Glomerular endothelial cell (primary cell): Measurements from ENCODE around the gene ZNF516. TPM values are rescaled to one million over a fixed set of nuclear protein-coding genes. Genes with fewer than 3 reads are reported as not detected.

Experiments used
- DNase-seq: peaks from one replicate; pipeline ENCODE4 v3.0.0-alpha.2; 2011; ENCODE audit warnings: low read depth, low spot score; ENCODE audit errors: extremely low read depth
- total RNA-seq: library from RNA; depleted of rRNA; stranded (reverse); fragments of >200 nt; gene quantifications from 2 replicates; pipeline ENCODE4 v1.2.3, GENCODE V29; 2015

The ZNF516 gene
- total RNA-seq, 1 donor from 2014 or later: 26.8 TPM

GRCh38 chr18:76402026-76402990 lies 92.7 kb downstream of the ZNF516 start:
- DNase-seq: no peak

DNA sequence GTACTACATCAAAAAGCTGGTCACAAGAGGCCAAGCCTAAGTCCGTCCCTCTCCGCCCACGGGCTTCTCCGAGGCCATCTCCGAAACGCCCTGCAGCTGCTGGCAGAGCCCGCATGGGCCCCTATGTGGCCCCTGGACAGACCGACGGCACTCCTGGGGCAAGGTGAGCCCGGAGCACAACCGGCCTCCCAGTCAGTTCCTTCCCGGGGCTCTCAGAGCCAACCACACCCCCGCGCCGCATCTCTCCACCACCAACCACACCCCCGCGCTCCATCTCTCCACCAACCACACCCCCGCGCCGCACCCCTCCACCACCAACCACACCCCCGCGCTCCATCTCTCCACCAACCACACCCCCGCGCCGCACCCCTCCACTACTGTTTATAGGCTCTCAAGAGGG lies 93.5 kb downstream of the ZNF516 start:
- no peak for DNase-seq

GRCh38 chr18:76399613-76400391 lies 95.2 kb downstream of the ZNF516 start:
- DNase-seq: no peak

DNA sequence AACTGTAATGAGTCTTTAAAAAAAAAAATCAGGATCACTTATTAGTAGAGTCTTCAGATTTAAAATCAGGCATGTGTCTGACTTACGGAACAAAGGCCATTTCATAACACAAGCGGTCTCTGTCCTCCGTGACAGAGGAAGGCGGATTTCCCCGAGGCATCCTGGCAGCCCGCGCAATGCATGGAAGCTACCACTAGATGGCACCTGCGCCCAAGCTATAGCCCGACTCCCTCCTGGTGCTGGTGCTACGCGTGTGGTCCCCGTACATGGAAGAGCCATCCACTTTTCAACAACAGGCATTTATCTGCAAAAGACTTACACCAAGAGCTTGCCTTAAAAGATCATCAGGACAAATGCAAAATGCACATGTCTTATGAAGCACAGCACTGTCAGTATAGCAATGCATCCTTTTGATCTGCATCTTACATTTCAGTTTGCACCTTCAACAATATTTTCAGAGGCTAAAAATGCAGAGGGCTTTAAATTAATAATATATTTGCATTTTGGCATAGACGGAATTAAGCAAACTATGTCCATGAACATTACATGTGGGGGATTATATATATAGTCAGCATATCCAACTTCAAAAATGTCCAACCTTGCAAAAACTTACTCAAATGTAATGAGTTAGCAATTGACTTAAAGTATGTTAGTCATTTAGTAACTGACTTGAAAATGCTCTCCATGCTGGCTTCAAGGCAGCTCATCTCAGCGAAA lies 96.0 kb downstream of the ZNF516 start:
- peak; percentile 34 for DNase-seq

GRCh38 chr18:76398295-76398694 lies 96.7 kb downstream of the ZNF516 start:
- no peak for DNase-seq

DNA sequence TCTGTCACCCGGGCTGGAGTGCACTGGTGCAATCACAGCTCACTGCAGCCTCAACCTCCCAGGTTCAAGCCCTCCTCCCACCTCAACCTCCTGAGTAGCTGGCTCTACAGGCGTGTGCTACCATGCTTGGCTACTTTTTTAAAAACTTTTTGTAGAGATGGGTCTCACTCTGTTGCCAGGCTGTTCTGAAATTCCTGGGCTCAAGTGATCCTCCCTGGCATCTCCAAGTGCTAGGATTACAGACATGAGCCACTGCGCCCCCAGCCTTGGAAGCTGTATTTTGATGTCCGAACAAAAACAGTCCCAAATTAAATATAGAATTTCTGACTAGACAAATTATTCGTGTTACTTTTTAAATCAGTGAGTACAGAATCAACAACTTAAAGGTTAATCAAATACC lies 97.4 kb downstream of the ZNF516 start:
- no peak for DNase-seq

GRCh38 chr18:76396792-76397191 lies 98.2 kb downstream of the ZNF516 start:
- DNase-seq: no peak

GRCh38 chr18:76395609-76396008 lies 99.4 kb downstream of the ZNF516 start:
- DNase-seq: no peak

- no peak for DNase-seq
These were observed 100.1 kb downstream of the ZNF516 start for GRCh38 chr18:76394780-76395476.

- DNase-seq: no peak
These were observed 102.7 kb downstream of the ZNF516 start for GRCh38 chr18:76392349-76392748.

DNA sequence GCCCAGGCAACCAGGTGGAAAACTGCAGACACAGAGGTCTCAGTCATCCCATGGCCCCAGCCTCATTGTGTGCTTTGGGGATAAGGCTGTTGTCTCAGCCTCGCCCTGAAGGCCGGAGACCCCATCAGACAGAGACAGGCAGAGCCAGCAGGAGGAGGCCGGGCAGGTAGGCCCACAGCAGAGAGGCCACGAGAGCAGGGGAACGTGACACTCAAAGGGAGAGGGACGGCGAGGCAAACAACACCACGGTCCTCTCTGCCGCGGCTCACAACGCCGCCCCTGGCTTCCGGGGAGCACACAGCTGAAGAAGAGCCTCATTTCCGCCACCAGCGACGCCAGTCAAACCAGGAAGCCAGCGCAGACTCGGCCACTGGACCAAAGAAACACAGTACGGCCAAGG lies 103.3 kb downstream of the ZNF516 start:
- no peak for DNase-seq

DNA sequence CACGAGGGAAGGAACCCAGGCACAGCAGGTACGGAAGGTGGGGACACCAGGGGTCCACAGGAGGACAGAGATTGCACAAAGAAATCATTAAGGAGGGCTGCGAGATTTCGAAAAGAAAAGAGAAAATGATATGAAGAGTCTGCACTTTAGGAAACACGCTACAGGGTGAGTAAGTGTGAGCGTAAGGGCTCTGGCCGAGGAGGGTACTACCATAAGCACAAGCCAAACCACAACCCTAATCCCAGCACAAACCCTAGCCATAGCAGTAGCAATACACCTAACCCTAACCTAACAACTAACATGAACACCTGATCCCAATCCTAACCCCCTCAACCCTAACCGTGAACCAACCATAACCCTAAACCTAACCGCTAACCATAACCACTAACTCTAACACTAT lies 104.0 kb downstream of the ZNF516 start:
- no peak for DNase-seq

DNA sequence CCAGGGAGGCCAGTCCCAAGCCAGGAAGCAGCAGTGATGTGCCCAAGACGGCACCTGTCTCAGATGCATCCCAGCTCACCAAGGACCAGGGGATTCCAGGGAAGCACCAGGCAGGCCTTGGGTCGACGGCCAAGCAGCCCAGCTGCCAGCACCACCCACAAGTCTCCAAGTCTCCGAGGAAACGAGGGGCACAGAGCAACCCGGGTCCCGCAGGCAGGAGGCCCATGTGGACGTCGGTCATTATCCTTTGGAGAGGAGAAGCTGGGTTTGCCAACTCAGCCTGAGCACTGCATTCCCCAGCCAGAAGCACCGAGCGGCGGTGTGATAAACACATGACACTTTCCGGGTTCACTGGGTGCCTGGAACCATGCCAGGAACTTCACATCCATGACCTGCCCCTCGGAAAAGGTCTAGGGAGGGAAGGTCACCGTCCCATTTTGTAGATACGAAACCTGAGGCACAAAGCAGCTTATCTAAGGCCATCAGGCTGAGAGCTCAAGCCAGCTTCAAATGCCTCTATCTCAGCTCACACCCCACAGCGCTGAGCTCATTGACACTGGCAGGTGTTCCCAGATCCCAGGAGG lies 104.5 kb downstream of the ZNF516 start:
- no peak for DNase-seq

DNA sequence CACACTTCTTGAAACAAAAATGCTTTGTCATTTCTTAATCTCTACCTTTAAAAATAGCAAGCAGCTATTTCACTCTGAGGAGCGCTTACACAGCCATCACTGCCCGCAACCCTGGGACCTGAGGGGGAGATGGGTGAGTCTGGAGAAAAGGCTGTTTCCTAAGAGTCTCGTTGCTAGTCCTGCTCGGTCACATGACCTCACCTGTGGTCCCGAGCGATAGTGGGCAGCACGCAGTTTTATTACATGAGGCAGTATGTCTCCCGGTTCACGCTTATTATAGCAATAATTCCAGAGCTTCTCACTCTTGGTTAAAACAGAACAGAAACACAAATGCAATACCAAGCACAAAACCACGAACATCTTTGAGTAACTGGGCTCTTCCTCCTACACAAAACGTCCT lies 105.3 kb downstream of the ZNF516 start:
- no peak for DNase-seq

DNA sequence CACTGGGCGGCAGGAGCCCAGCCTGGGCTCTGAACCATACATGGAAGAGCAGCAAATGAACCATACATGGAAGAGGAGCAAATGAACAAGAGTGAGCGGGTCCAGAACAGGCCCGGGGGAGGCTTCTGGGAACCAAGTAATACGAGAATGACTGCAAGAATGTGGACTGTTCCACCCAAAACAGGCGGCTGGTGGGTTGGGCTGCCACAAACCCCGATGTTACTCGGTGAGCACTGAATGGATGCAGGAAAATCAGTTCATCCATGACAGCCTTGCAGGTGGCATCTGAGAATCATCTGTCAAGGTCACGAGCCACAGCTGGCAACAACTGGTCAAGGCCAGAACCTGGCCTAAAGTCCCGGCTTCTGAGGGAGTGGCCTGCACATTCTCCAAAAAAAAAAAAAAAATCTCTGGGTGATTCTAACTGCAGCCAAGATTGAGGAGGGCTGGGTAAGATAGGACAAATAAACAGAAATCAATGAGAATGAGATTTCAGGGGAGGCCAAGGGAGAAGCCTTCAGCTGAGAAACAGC lies 106.1 kb downstream of the ZNF516 start:
- DNase-seq: no peak

DNA sequence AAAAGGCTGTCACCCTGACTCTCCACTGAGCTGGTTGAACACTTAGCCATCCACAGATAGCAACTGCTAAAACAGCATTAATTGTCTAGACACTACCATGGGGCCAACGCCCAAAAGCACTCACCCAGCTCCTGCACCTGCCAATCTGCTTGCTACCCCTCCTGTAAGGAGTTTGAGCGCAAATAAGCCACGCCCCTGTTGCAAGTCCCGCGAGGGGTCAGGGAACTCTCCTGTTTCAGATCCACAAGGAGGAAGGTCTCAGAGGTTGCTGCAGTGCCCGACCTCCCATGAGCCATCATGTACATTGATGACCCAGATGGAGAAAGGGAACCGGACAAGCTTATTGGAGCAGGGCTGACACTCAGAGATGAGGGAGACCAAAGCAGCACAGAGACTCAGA lies 106.8 kb downstream of the ZNF516 start:
- DNase-seq: no peak

- no peak for DNase-seq
These were observed 107.4 kb downstream of the ZNF516 start for GRCh38 chr18:76387608-76388007.

GRCh38 chr18:76386886-76387285 lies 108.2 kb downstream of the ZNF516 start:
- no peak for DNase-seq

- DNase-seq: no peak
These were observed 109.0 kb downstream of the ZNF516 start for GRCh38 chr18:76386071-76386470.

- no peak for DNase-seq
These were observed 109.4 kb downstream of the ZNF516 start for GRCh38 chr18:76385681-76385975.
